Lower leg skin (tissue), 4 donors: Measurements from ENCODE around the gene ECT2L. TPM values are rescaled to one million over a fixed set of nuclear protein-coding genes. Genes with fewer than 3 reads are reported as not detected.

ENCODE experiments used
- DNase-seq, 2 donors: peaks; one replicate each; pipeline ENCODE4 v3.0.0-alpha.2; 2019; ENCODE audit warnings: low spot score in 2 of 2
- H3K4me3 ChIP-seq: fragments of 200-600 bp; sonication (generic); 2 replicates; pipeline ENCODE4 v1.5.1; 2017; ENCODE audit warnings: mild to moderate bottlenecking, low read depth; ENCODE audit not compliant: poor library complexity, severe bottlenecking
- CTCF ChIP-seq, 3 donors: fragments of 450-650 bp; IDR thresholded peaks; one replicate each; pipeline ENCODE4 v1.5.1; 2016; ENCODE audit warnings: antibody characterized with exemption in 3 of 3, mild to moderate bottlenecking in 3 of 3, moderate library complexity in 2 of 3
- POLR2A ChIP-seq, 2 donors: fragments of 450-650 bp; IDR thresholded peaks; one replicate each; pipeline ENCODE4 v1.6.1; 2016 to 2017; ENCODE audit warnings: antibody characterized with exemption in 2 of 2, mild to moderate bottlenecking in 1 of 2, moderate library complexity in 1 of 2
- WGBS, 2 donors: methylation state at CpG; one replicate each; pipeline ENCODE4 v1.1.5; 2018; 5-methylcytosine and 5-hydroxymethylcytosine counted together
- intact Hi-C: fragments of 100-400 bp; cut with DNase I; formaldehyde crosslinking; loops from one replicate; pipeline ENCODE4 v1.15.0; 2023; ENCODE audit warnings: low total_unique reads
- total RNA-seq, 4 donors: library from RNA; depleted of rRNA; stranded (reverse); fragments of >200 nt; gene quantifications; one replicate each; pipeline ENCODE4 v1.1.0, GENCODE V29; 2016

Gene ECT2L
- total RNA-seq, 4 donors from 2014 or later: 0.08 to 0.26 (median 0.10) TPM; not detected in 1

- no peak overlapping the region for H3K4me3 ChIP-seq
- intact Hi-C loops: no loop called here
- TF ChIP-seq POLR2A (IDR thresholded peaks at IDR 0.05) (no peak), CTCF (IDR thresholded peaks at IDR 0.05) (no peak)
- no peak for DNase-seq
- WGBS, 2 donors: 93 to 94% methylated on average over 7 of the region's 7 CpGs
Observed at GRCh38 chr6:138882369-138883017, 86.6 kb downstream of the ECT2L start.

GRCh38 chr6:138885156-138885819, 89.4 kb downstream of the ECT2L start:
- TF ChIP-seq POLR2A (IDR thresholded peaks at IDR 0.05) (no peak), CTCF (IDR thresholded peaks at IDR 0.05) (no peak)
- WGBS, 2 donors: 87 to 95% methylated on average over 13 of the region's 13 CpGs
- intact Hi-C loops: no loop called here
- H3K4me3 ChIP-seq: no peak overlapping the region
- no peak for DNase-seq

GRCh38 chr6:138891255-138891986, 95.5 kb downstream of the ECT2L start:
- TF ChIP-seq CTCF (IDR thresholded peaks at IDR 0.05): no peak
- TF ChIP-seq POLR2A (IDR thresholded peaks at IDR 0.05): no peak
- WGBS, 2 donors: 94 to 95% methylated on average over 3 of the region's 3 CpGs
- intact Hi-C loops: no loop called here
- H3K4me3 ChIP-seq: no peak overlapping the region
- no peak for DNase-seq

- no peak for DNase-seq
- H3K4me3 ChIP-seq: no peak overlapping the region
- 88 to 89% methylated on average over 8 of the region's 8 CpGs for WGBS, 2 donors
- TF ChIP-seq CTCF (IDR thresholded peaks at IDR 0.05) (no peak), POLR2A (IDR thresholded peaks at IDR 0.05) (no peak)
- intact Hi-C loops: no loop called here
Observed at GRCh38 chr6:138896104-138896756, 100.3 kb downstream of the ECT2L start.

- no peak for TF ChIP-seq CTCF (IDR thresholded peaks at IDR 0.05)
- TF ChIP-seq POLR2A (IDR thresholded peaks at IDR 0.05): no peak
- intact Hi-C loops: no loop called here
- H3K4me3 ChIP-seq: no peak overlapping the region
- DNase-seq: no peak
Observed at GRCh38 chr6:138897031-138897430, 101.1 kb downstream of the ECT2L start.
